ENCODE data around the gene CGREF1. TPM values are rescaled to one million over a fixed set of nuclear protein-coding genes. Genes with fewer than 3 reads are reported as not detected.

Gene CGREF1
- total RNA-seq, 6 experiments from 2014 or later = 2.5 to 33.2 (median 7.7) TPM

- Histone ChIP-seq H3K27me3 (no peaks in the 10 kb centered on the region), H3K4me3 (no peak overlapping the region), H3K27ac (peak overlapping the region in 2 of 3 donors; percentile 17 to 63), H3K4me1 (peaks cover 0 to 16% (median 5%) of the 10 kb centered on the region in 4 donors), H3K9me3 (no peaks in the 10 kb centered on the region), H3K36me3 (no peaks in the 10 kb centered on the region)
- TF ChIP-seq POLR2A (IDR thresholded peaks at IDR 0.05) = no peak
- no peak for TF ChIP-seq CTCF (IDR thresholded peaks at IDR 0.05)
- 80% methylated on average over 1 of the region's 38 CpGs for WGBS (ENCODE audit: insufficient coverage, low coverage, low lambda C conversion rate, missing lambda C conversion rate)
- intact Hi-C loops (cut with DNase I) = loop anchor here in 1 of 2 donors (10.0 kb wide), 2 partner anchors 57 to 117 kb away; no protein-coding TSS in a partner anchor
- DNase-seq = no peak
- ATAC-seq = no peak
These were observed 36.8 kb downstream of the CGREF1 start for GRCh38 chr2:27081984-27082772.

GRCh38 chr2:27080603-27080936 lies 38.4 kb downstream of the CGREF1 start:
- ATAC-seq (no peak), DNase-seq (no peak)
- Histone ChIP-seq H3K27me3 (no peaks in the 10 kb centered on the region), H3K4me3 (peak overlapping the region in 1 of 3 donors; percentile 21), H3K9me3 (no peaks in the 10 kb centered on the region), H3K4me1 (peaks cover 0 to 14% (median 5%) of the 10 kb centered on the region in 4 donors), H3K27ac (peak overlapping the region in 1 of 3 donors; percentile 55), H3K36me3 (no peaks in the 10 kb centered on the region)
- WGBS (ENCODE audit: insufficient coverage, low coverage, low lambda C conversion rate, missing lambda C conversion rate) = 67% methylated on average over 7 of the region's 14 CpGs
- TF ChIP-seq CTCF (IDR thresholded peaks at IDR 0.05) = no peak
- no peak for TF ChIP-seq POLR2A (IDR thresholded peaks at IDR 0.05)
- intact Hi-C loops (cut with DNase I) = loop anchor here in 1 of 2 donors (10.0 kb wide), 2 partner anchors 56 to 116 kb away; no protein-coding TSS in a partner anchor

- H3K27me3 ChIP-seq = no peaks in the 10 kb centered on the region
- no peaks in the 10 kb centered on the region for H3K9me3 ChIP-seq
- no peak for TF ChIP-seq POLR2A (IDR thresholded peaks at IDR 0.05)
- no peak for TF ChIP-seq CTCF (IDR thresholded peaks at IDR 0.05)
- DNase-seq = no peak
- no peak for ATAC-seq
- peak overlapping the region; percentile 11 to 39 (median 21) for H3K4me3 ChIP-seq
- peaks cover 0 to 9% (median 5%) of the 10 kb centered on the region in 4 donors for H3K4me1 ChIP-seq
- WGBS (ENCODE audit: insufficient coverage, low coverage, low lambda C conversion rate, missing lambda C conversion rate) = 43% methylated on average over 3 of the region's 7 CpGs
- intact Hi-C loops (cut with DNase I) = loop anchor here in 1 of 2 donors (10.0 kb wide), 2 partner anchors 55 to 115 kb away; no protein-coding TSS in a partner anchor
- H3K27ac ChIP-seq = peak overlapping the region in 1 of 3 donors; percentile 55
- H3K36me3 ChIP-seq = no peaks in the 10 kb centered on the region
These were observed 38.8 kb downstream of the CGREF1 start for GRCh38 chr2:27080140-27080469.

- TF ChIP-seq CTCF (IDR thresholded peaks at IDR 0.05) (no peak), POLR2A (IDR thresholded peaks at IDR 0.05) (no peak)
- DNase-seq = no peak
- Histone ChIP-seq H3K4me3 (peak overlapping the region; percentile 21 to 39 (median 35)), H3K9me3 (no peaks in the 10 kb centered on the region), H3K36me3 (no peaks in the 10 kb centered on the region), H3K4me1 (peaks cover 0 to 9% (median 4%) of the 10 kb centered on the region in 4 donors), H3K27ac (peak overlapping the region; percentile 50 to 55 (median 53)), H3K27me3 (no peaks in the 10 kb centered on the region)
- WGBS (ENCODE audit: insufficient coverage, low coverage, low lambda C conversion rate, missing lambda C conversion rate) = 33% methylated on average over 7 of the region's 14 CpGs
- intact Hi-C loops (cut with DNase I) = loop anchor here (10.0 kb wide), 2 partner anchors 55 to 115 kb away; no protein-coding TSS in a partner anchor
- no peak for ATAC-seq
These were observed 39.4 kb downstream of the CGREF1 start for GRCh38 chr2:27079233-27080139.
